GM18909 (cell line): ENCODE measurements around the gene ISY1.
"Not testable (repeated sequence)": the region's sequence is repeated elsewhere in the genome, so short reads cannot be mapped to it uniquely, and the experiment has no call there.

ENCODE experiments used
- ATAC-seq: cut with Tn5 transposase; IDR thresholded peaks from one replicate; pipeline ENCODE4 v1.9.1; 2021; ENCODE audit warnings: mild to moderate bottlenecking; ENCODE audit not compliant: unreplicated experiment, poor library complexity

ISY1 gene

GRCh38 chr3:129173206-129173605 is 12.3 kb upstream of the ISY1 start:
- no peak for ATAC-seq

GRCh38 chr3:129166579-129167332 is 5.9 kb upstream of the ISY1 start:
- ATAC-seq = no peak

GRCh38 chr3:129165594-129165993 is 4.7 kb upstream of the ISY1 start:
- not testable (repeated sequence) for ATAC-seq

GRCh38 chr3:129164500-129164899 is 3.6 kb upstream of the ISY1 start:
- no peak for ATAC-seq

- ATAC-seq = no peak
Measured at GRCh38 chr3:129162729-129163579, 2.1 kb upstream of the ISY1 start.

- peak; percentile 9 for ATAC-seq
Measured at GRCh38 chr3:129161860-129162271, 1.0 kb upstream of the ISY1 start.

GRCh38 chr3:129144786-129145185 is 16.1 kb downstream of the ISY1 start:
- no peak for ATAC-seq

- ATAC-seq = not testable (repeated sequence)
Measured at GRCh38 chr3:129141011-129141410, 19.9 kb downstream of the ISY1 start.

GRCh38 chr3:129139911-129140310 is 21.0 kb downstream of the ISY1 start:
- no peak for ATAC-seq

- not testable (repeated sequence) for ATAC-seq
Measured at GRCh38 chr3:129136275-129136674, 24.6 kb downstream of the ISY1 start.

- ATAC-seq = no peak
Measured at GRCh38 chr3:129132097-129132866, 28.6 kb downstream of the ISY1 start.

GRCh38 chr3:129131465-129132088 is 29.3 kb downstream of the ISY1 start:
- no peak for ATAC-seq

- ATAC-seq = no peak
Measured at GRCh38 chr3:129130291-129130813, 30.5 kb downstream of the ISY1 start.

- ATAC-seq = no peak
Measured at GRCh38 chr3:129128357-129129155, 32.3 kb downstream of the ISY1 start.

GRCh38 chr3:129126726-129127280 is 34.1 kb downstream of the ISY1 start:
- ATAC-seq = no peak

- no peak for ATAC-seq
Measured at GRCh38 chr3:129123314-129124060, 37.4 kb downstream of the ISY1 start.

- ATAC-seq = no peak
Measured at GRCh38 chr3:129122412-129123011, 38.4 kb downstream of the ISY1 start.
